HuH-7.5 (cell line): Measurements from ENCODE around the gene NDUFV3.
"Not testable (repeated sequence)": the region's sequence is repeated elsewhere in the genome, so short reads cannot be mapped to it uniquely, and the experiment has no call there.

Experiments
- DNase-seq: peaks from one replicate; pipeline ENCODE4 v3.0.0; 2011; ENCODE audit warnings: low spot score

Gene NDUFV3

GRCh38 chr21:42892931-42893755 is at the start of gene NDUFV3:
Gene NDUFV3, plus strand, starts transcription at chr21:42893309. Its CDS starts 25 bp downstream, at chr21:42893334.
- DNase-seq, result peak; percentile 87

DNA sequence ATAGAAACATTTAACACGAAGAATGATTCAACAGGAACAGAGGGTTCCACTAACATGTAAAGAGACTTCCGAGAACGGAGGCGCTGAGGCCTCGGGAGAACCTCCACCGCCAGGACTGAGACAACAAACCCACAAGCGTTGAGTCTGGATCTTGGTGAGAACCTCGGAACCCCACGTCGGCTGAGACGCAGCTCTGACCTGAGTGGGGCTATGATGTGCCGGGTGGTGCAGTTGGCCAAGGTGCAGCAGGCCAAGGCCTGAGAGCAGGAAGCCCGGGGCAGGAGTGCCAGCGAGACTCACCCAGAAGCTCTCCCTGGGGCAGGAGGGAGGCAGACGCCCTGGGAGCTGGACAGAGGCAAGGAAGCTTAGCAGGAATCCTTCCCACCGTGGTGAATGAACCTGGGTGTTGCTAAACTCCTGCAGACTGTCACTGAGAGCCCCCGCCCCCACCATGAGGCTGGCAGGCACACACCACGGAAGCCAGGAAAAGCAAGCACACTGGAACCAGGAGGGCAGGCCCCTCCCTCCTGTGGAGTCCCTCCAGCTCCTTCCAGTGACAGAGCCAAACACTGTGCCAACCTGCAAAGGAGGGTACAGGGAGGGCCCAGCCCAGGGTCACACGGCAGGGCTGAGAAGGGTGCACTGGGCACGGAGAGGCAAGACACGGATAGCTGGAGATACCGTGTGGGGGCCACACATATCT is 48.5 kb upstream of the NDUFV3 start:
- no peak for DNase-seq

DNA sequence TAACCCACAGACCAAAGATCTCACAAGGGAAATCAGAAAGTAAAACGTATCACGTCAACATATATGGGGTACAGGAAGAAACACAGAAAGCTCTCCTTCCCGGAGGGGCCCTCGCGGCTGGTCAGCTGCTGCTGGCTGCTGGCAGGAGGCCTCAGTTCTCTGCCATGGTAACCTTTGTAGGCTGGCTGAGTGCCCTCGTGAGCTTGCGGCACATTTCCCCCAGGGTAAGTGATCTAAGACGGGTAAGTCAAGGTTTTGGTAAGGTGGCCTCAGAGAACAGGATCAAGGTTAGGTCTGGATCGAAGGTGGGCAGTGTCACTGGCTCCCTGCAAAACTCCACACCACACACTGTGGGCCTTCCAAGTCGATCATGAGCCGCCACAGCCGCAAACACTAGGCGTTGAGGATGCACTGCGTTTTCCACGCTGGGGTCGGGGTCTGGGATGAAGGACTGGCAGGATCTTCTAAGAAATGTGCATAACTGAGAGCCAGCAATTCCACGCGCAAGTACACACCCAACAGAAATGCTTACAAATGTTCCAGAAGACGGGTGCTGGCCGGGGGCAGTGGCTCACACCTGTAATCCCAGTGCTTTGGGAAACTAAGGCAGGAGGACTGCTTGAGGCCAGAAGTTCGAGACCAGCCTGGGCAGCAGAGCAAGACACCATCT is 47.7 kb upstream of the NDUFV3 start:
- DNase-seq, result no peak

GRCh38 chr21:42846221-42846620 is 46.9 kb upstream of the NDUFV3 start:
- no peak for DNase-seq

GRCh38 chr21:42847051-42847707 is 45.9 kb upstream of the NDUFV3 start:
- DNase-seq, result no peak

DNA sequence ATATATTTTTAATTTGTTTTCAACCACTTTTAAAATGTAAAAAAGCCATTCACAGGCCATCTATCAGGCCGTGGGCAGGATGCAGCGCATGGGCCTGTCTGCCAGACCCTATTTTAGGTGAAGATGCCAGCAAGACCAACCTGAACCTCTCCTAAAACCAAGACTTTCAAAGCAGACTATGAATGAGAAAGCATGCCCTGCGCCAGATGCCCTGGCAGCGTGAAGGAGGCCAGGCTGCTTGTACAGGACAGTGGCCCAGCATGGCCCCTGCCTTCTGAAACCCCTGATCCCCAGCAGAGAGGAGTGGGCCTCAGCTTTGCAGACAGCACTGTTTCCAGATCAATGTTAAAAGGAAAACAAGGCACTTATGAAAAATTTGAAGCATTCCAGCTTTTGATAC is 45.4 kb upstream of the NDUFV3 start:
- no peak for DNase-seq

DNA sequence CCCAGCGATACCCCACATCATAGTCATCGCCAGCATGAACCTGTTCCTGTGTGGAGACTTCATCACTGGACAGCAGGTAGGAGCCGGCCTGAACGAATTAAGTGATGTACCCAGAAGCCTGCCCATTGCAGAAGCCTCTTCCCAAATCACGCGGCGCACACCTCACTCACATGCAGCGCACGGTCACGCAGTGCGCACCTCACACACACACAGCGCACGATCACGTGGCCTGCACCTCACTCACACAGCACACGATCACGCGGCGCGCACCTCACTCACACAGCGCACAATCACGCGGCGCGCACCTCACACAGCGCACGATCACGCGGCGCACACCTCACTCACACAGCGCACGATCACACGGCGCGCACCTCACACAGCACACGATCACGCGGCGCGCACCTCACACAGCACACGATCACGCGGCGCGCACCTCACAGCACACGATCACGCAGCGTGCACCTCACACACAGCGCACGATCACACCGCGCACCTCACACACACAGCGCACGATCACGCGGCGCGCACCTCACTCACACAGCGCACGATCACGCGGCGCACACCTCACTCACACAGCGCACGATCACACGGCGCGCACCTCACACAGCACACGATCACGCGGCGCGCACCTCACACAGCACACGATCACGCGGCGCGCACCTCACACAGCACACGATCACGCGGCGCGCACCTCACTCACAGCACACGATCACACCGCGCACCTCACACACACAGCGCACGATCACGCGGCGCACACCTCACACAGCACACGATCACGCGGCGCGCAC is 44.8 kb upstream of the NDUFV3 start:
- not testable (repeated sequence) for DNase-seq

DNA sequence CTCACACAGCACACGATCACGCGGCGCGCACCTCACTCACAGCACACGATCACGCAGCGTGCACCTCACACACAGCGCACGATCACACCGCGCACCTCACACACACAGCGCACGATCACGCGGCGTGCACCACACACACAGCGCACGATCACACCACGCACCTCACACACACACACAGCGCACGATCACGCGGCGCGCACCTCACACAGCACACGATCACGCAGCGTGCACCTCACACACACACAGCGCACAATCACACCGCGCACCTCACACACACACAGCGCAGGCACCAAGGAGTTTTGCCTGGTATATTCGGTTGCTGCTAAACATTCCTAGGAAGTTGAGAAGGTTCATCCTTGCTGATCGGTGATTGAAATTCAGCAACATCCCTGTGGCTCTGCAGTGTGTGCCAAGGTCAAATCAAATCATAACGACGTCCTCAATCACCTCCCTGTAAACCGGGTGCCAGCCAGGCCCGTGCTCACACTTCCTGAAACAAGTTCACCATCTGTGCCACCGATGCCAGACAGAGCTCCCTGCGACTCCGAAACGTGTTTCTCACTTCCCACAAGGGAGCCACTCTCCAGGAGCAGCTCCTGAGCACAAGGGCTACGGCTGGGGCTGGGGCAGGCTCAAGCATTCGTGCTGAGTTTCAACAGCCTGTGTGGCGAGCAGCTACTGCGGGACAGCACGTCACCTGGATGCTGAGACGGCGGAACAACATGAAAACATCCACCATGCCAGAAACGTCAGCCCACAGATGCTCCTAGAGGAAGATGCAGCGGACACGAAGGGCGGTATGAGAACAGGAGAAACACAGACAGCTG is 44.0 kb upstream of the NDUFV3 start:
- no peak for DNase-seq

DNA sequence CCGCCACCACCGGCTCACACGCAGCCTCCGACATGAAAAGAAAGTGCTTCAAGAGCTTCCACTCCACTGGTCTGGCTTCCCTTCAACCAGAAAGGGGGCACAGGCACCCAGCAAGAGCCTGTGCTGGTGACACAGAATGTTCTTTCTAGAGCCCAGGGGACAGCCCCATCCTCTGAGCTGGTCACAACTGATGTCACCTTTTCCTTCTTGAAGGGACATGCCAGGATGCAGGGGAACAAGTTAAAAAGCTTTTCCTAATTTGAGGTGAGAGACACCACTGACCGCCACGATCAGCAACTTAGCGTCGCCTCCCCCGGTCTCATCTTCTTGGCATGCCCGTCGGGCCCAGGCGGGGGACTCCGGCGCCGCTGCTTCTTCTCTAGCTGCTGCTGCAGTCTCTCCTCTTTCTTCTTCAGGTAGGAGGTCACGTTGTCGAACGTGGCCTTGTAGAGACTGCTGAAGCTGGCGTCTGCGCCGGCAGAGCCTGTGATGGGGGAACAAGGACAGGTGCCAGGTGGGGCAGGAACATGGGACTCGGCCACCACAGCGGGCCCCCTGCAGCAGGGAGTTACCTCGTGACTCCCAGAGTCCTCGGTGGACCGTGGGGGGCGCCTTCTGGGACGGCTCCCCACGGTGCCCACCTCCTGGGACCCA is 43.2 kb upstream of the NDUFV3 start:
- DNase-seq, result no peak

DNA sequence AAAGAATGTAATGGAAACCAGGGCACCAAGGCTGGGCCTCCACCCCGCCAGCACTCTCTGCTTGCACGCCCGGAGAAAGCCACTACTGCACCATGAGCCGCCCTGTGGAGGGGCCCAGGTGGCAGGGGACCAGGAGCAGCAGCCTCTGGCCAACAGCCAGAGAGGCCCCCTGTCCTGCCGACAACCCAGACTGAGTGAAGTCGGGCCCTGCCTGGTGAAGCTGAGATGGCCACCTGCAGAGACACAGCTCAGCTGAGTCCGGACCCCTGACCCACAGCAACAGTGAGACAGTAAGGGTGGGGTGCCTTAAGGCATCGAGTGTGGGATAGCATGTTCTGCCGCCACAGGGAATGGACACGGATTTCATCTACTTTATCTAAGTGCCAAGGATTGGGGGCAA is 42.6 kb upstream of the NDUFV3 start:
- DNase-seq, result no peak

GRCh38 chr21:42850866-42851391 is 42.2 kb upstream of the NDUFV3 start:
- peak; percentile 73 for DNase-seq

GRCh38 chr21:42851812-42852665 is 41.1 kb upstream of the NDUFV3 start:
- DNase-seq, result no peak

DNA sequence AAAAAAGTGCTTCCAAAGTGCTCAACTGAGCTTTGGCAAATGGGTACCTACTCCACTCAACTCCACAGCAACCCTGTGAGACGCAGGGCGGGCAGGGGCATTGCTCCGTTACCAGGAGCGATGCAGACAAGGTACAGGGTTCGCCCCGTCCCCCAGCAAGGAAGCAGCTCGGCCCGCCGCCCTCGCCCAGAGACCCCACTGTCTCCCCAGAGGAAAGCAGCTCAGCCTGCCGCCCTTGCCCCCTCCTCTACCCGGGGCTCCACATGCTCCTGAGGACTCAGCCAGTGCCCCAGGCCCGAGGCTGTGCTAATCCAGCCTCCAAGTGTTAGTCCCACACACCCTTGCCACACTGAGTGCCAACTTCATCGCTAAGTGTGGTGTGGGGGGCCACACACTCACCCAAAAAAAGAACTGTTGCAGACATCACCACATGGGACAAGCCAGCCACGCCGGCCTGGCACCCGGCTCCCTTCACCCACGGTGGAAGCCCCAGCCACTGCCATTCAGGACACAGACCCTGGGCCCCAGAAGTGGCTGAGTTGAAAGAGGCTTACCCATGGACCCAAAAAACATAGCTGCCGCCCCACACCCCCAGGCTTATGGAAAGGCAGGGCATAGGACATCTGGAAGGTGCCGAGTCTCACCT is 40.1 kb upstream of the NDUFV3 start:
- no peak for DNase-seq

GRCh38 chr21:42853621-42854020 is 39.5 kb upstream of the NDUFV3 start:
- DNase-seq, result no peak

- DNase-seq, result no peak
Measured at GRCh38 chr21:42854246-42855010, 38.7 kb upstream of the NDUFV3 start.

- no peak for DNase-seq
Measured at GRCh38 chr21:42855171-42855936, 37.8 kb upstream of the NDUFV3 start.

DNA sequence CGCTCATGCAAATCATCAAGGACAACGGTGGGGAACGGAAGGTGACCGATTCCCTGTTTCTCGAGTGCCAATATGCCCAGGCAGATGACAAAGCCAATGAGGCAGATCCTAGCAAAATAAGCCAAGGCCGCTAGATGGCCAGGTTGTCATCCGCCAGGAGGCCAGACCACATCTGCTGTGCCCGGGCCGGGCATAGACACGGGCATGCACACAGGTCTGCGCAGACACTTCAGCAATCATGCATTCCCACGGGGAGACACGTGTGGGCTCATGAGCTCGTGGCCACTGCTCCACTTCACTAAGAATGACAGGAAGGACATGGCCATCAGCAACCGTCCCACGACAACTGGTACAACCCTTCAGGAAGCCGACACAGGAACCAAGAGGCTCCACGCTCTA is 37.2 kb upstream of the NDUFV3 start:
- no peak for DNase-seq
